LNCAP (cell line): ENCODE results near the gene PDZD2.

Source experiments
- CTCF ChIP-seq: fragments of 450-650 bp; IDR thresholded peaks from 2 replicates; pipeline ENCODE4 v1.5.1; 2017; ENCODE audit warnings: mild to moderate bottlenecking

Gene PDZD2

GRCh38 chr5:31884896-31885295 is 246.0 kb downstream of the PDZD2 start:
- TF ChIP-seq CTCF, result no peak

- TF ChIP-seq CTCF, result no peak
These were observed 247.3 kb downstream of the PDZD2 start for GRCh38 chr5:31886206-31886605.

GRCh38 chr5:31887556-31887955 is 248.6 kb downstream of the PDZD2 start:
- no peak for TF ChIP-seq CTCF

GRCh38 chr5:31888564-31888963 is 249.6 kb downstream of the PDZD2 start:
- no peak for TF ChIP-seq CTCF

- no peak for TF ChIP-seq CTCF
These were observed 250.2 kb downstream of the PDZD2 start for GRCh38 chr5:31889001-31889561.

GRCh38 chr5:31890046-31890445 is 251.1 kb downstream of the PDZD2 start:
- TF ChIP-seq CTCF, result no peak

- TF ChIP-seq CTCF, result no peak
These were observed 255.2 kb downstream of the PDZD2 start for GRCh38 chr5:31894141-31894540.

GRCh38 chr5:31895199-31895820 is 256.4 kb downstream of the PDZD2 start:
- no peak for TF ChIP-seq CTCF
